ENCODE data around the gene SCFD1. TPM values are rescaled to one million over a fixed set of nuclear protein-coding genes. Genes with fewer than 3 reads are reported as not detected.

SCFD1 gene
- total RNA-seq, 1 donor from 2014 or later = 37.8 TPM

DNA sequence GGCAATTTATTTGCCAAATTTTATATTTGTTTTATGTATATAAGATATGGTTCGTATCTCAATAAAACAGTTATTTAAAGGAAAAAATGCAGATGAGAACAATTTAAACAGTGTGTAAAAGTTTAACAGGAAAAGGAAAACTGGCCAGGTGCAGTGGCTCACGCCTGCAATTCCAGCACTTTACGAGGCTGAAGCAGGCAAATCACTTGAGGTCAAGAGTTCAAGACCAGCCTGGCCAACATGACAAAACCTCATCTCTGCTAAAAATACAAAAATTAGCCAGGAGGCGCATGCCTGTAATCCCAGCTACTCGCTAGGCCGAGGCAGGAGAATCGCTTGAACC lies 40.9 kb upstream of the SCFD1 start:
- TF ChIP-seq CTCF (conservative IDR thresholded peaks at IDR 0.05; ENCODE audit: low read depth, low read length) = no peak
- no peak overlapping the region for H3K4me3 ChIP-seq (ENCODE audit: low read depth, low read length)
- DNase-seq (ENCODE audit: low read depth) = no peak

- H3K4me3 ChIP-seq (ENCODE audit: low read depth, low read length) = no peak overlapping the region
- TF ChIP-seq CTCF (conservative IDR thresholded peaks at IDR 0.05; ENCODE audit: low read depth, low read length) = no peak
Observed at GRCh38 chr14:30582376-30582775, 39.7 kb upstream of the SCFD1 start.

DNA sequence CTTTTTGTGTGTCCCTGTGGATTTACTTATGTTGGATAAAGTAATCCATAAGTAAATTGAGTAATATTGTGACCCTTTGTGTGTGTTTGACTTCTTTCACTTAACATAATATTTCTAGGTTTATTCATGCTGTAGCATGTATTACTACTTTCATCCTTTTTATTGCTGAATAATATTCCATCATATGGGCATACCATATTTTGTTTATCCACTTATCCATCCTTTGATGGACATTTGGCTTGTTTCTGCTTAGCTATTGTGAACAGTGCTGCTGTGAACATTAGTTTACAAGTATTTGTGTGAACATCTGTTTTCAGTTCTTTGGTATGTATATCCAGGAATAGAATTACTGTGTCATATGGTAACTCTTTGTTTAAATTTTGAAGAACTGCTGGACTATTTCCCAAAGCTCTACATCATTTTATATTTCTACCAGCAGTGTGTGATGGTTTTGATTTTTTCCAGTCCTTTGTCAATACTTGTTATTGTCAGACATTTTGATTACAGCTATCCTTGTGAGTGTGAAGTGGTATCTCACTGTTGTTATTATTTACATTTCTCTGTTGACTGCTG lies 38.0 kb upstream of the SCFD1 start:
- DNase-seq (ENCODE audit: low read depth) = no peak
- no peak overlapping the region for H3K4me3 ChIP-seq (ENCODE audit: low read depth, low read length)
- no peak for TF ChIP-seq CTCF (conservative IDR thresholded peaks at IDR 0.05; ENCODE audit: low read depth, low read length)

More at GRCh38 chr14:30582376-30582775, 39.7 kb upstream of the SCFD1 start:
- DNase-seq (ENCODE audit: low read depth) = no peak

GRCh38 chr14:30585204-30585603 lies 36.9 kb upstream of the SCFD1 start:
- TF ChIP-seq CTCF (conservative IDR thresholded peaks at IDR 0.05; ENCODE audit: low read depth, low read length) = no peak
- H3K4me3 ChIP-seq (ENCODE audit: low read depth, low read length) = no peak overlapping the region
- DNase-seq (ENCODE audit: low read depth) = no peak

DNA sequence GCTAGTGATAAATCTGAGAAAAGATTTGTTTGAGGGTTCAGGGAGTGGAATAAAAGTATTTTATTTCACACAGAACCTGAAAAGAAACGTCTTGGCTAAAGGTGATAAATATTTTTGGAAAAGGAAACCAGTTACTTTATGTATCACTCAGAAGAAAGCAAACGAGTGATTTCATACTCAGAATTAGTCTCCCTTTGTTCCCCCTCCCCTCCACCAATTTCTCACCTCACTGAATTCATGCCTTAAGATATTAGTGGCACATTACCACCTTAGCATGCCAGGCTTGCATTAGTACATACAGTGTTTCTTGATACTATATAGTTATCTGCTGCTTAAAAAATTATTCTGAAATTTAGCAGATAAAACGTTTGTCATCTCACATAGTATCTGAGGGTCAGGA lies 35.0 kb upstream of the SCFD1 start:
- H3K4me3 ChIP-seq (ENCODE audit: low read depth, low read length) = no peak overlapping the region
- TF ChIP-seq CTCF (conservative IDR thresholded peaks at IDR 0.05; ENCODE audit: low read depth, low read length) = no peak
- DNase-seq (ENCODE audit: low read depth) = no peak

GRCh38 chr14:30588873-30589272 lies 33.2 kb upstream of the SCFD1 start:
- TF ChIP-seq CTCF (conservative IDR thresholded peaks at IDR 0.05; ENCODE audit: low read depth, low read length) = no peak
- no peak for DNase-seq (ENCODE audit: low read depth)
- H3K4me3 ChIP-seq (ENCODE audit: low read depth, low read length) = no peak overlapping the region

- TF ChIP-seq CTCF (conservative IDR thresholded peaks at IDR 0.05; ENCODE audit: low read depth, low read length) = no peak
- DNase-seq (ENCODE audit: low read depth) = no peak
- no peak overlapping the region for H3K4me3 ChIP-seq (ENCODE audit: low read depth, low read length)
Observed at GRCh38 chr14:30596935-30597334, 25.2 kb upstream of the SCFD1 start.

Measured in epithelial cell of proximal tubule (primary cell).